ENCODE data around the gene TMCO4. TPM values are rescaled to one million over a fixed set of nuclear protein-coding genes. Genes with fewer than 3 reads are reported as not detected.

The TMCO4 gene
- total and polyA plus RNA-seq, 7 donors: 16.3 to 25.1 (median 21.9) TPM

- Histone ChIP-seq H3K4me3 (no peak overlapping the region), H3K4me1 (peaks cover 0 to 20% (median 19%) of the 10 kb centered on the region in 4 donors), H3K27me3 (no peaks in the 10 kb centered on the region), H3K27ac (no peak overlapping the region), H3K9me3 (no peaks in the 10 kb centered on the region), H3K36me3 (peaks cover 0 to 55% (median 6%) of the 10 kb centered on the region in 4 donors)
- 95 to 97% methylated on average over 3 of the region's 3 CpGs for WGBS, 2 donors
- no peak for TF ChIP-seq CTCF (IDR thresholded peaks at IDR 0.05)
- no peak for TF ChIP-seq POLR2AphosphoS5 (IDR thresholded peaks at IDR 0.05)
- no peak for TF ChIP-seq EP300 (IDR thresholded peaks at IDR 0.05)
- no peak for TF ChIP-seq POLR2A (IDR thresholded peaks at IDR 0.05)
- intact Hi-C loops (cut with DNase I): no loop called here
- DNase-seq: no peak
Measured at GRCh38 chr1:19750882-19751276, 48.8 kb downstream of the TMCO4 start.

GRCh38 chr1:19750101-19750881 lies 49.4 kb downstream of the TMCO4 start:
- no peak for DNase-seq
- H3K4me1 ChIP-seq: peaks cover 0 to 17% (median 17%) of the 10 kb centered on the region in 4 donors
- intact Hi-C loops (cut with DNase I): no loop called here
- WGBS, 2 donors: 96% methylated on average over 15 of the region's 15 CpGs
- peaks cover 0 to 61% (median 8%) of the 10 kb centered on the region in 4 donors for H3K36me3 ChIP-seq
- no peaks in the 10 kb centered on the region for H3K9me3 ChIP-seq
- no peak for TF ChIP-seq POLR2AphosphoS5 (IDR thresholded peaks at IDR 0.05)
- no peak for TF ChIP-seq CTCF (IDR thresholded peaks at IDR 0.05)
- TF ChIP-seq POLR2A (IDR thresholded peaks at IDR 0.05): no peak
- TF ChIP-seq EP300 (IDR thresholded peaks at IDR 0.05): no peak
- H3K27me3 ChIP-seq: no peaks in the 10 kb centered on the region
- H3K4me3 ChIP-seq: no peak overlapping the region
- no peak overlapping the region for H3K27ac ChIP-seq

- TF ChIP-seq POLR2A (IDR thresholded peaks at IDR 0.05): no peak
- no peak for TF ChIP-seq CTCF (IDR thresholded peaks at IDR 0.05)
- TF ChIP-seq EP300 (IDR thresholded peaks at IDR 0.05): no peak
- no peak for TF ChIP-seq POLR2AphosphoS5 (IDR thresholded peaks at IDR 0.05)
- peaks cover 0 to 11% (median 11%) of the 10 kb centered on the region in 4 donors for H3K4me1 ChIP-seq
- no peak overlapping the region for H3K4me3 ChIP-seq
- no peaks in the 10 kb centered on the region for H3K27me3 ChIP-seq
- no peak overlapping the region for H3K27ac ChIP-seq
- H3K9me3 ChIP-seq: no peaks in the 10 kb centered on the region
- peaks cover 0 to 67% (median 9%) of the 10 kb centered on the region in 4 donors for H3K36me3 ChIP-seq
- no peak for DNase-seq
- 98 to 99% methylated on average over 1 of the region's 1 CpG for WGBS, 2 donors
- intact Hi-C loops (cut with DNase I): no loop called here
Measured at GRCh38 chr1:19749685-19750084, 50.0 kb downstream of the TMCO4 start.

- TF ChIP-seq EP300 (IDR thresholded peaks at IDR 0.05) (no peak), CTCF (IDR thresholded peaks at IDR 0.05) (no peak), POLR2A (IDR thresholded peaks at IDR 0.05) (no peak), POLR2AphosphoS5 (IDR thresholded peaks at IDR 0.05) (no peak)
- peaks cover 0 to 76% (median 14%) of the 10 kb centered on the region in 4 donors for H3K36me3 ChIP-seq
Measured at GRCh38 chr1:19747761-19748160, 52.0 kb downstream of the TMCO4 start.

More at GRCh38 chr1:19747761-19748160, 52.0 kb downstream of the TMCO4 start:
- DNase-seq: no peak
- H3K4me3 ChIP-seq: no peak overlapping the region
- 81 to 91% methylated on average over 1 of the region's 1 CpG for WGBS, 2 donors
- H3K27ac ChIP-seq: no peak overlapping the region
- no peaks in the 10 kb centered on the region for H3K4me1 ChIP-seq
- no peaks in the 10 kb centered on the region for H3K9me3 ChIP-seq
- intact Hi-C loops (cut with DNase I): no loop called here
- H3K27me3 ChIP-seq: no peaks in the 10 kb centered on the region

Measured in sigmoid colon (tissue), 7 donors.